Panc1 (cell line): ENCODE measurements around the gene CUEDC1.
"Not testable (repeated sequence)": the region's sequence is repeated elsewhere in the genome, so short reads cannot be mapped to it uniquely, and the experiment has no call there.

Source experiments
- CTCF ChIP-seq: fragments of 450-650 bp; IDR thresholded peaks from 2 replicates; pipeline ENCODE4 v1.5.1; 2017; ENCODE audit warnings: mild to moderate bottlenecking
- POLR2AphosphoS5 ChIP-seq: IDR thresholded peaks from 2 replicates; pipeline ENCODE4 v1.6.1; 2012; ENCODE audit warnings: mild to moderate bottlenecking, low read depth, low read length, moderate library complexity
- SIN3A ChIP-seq: IDR thresholded peaks from 2 replicates; pipeline ENCODE4 v1.6.1; 2012; ENCODE audit warnings: low read depth, mild to moderate bottlenecking, low read length, moderate library complexity, borderline replicate concordance; ENCODE audit not compliant: insufficient read depth
- TCF7L2 ChIP-seq: IDR thresholded peaks from 2 replicates; pipeline ENCODE4 v1.6.1; 2011; ENCODE audit warnings: mild to moderate bottlenecking, low read depth, low read length, inconsistent platforms
- TF ChIP-seq, protein P1 (sequence below), 2 experiments: IDR thresholded peaks; 2 replicates each; pipeline ENCODE4 v1.6.1; 2011 to 2012; ENCODE audit warnings: low read depth in 2 of 2, control low read depth in 1 of 2, low read length in 1 of 2, mild to moderate bottlenecking in 1 of 2, moderate library complexity in 1 of 2; ENCODE audit not compliant: insufficient read depth in 1 of 2

DNA sequence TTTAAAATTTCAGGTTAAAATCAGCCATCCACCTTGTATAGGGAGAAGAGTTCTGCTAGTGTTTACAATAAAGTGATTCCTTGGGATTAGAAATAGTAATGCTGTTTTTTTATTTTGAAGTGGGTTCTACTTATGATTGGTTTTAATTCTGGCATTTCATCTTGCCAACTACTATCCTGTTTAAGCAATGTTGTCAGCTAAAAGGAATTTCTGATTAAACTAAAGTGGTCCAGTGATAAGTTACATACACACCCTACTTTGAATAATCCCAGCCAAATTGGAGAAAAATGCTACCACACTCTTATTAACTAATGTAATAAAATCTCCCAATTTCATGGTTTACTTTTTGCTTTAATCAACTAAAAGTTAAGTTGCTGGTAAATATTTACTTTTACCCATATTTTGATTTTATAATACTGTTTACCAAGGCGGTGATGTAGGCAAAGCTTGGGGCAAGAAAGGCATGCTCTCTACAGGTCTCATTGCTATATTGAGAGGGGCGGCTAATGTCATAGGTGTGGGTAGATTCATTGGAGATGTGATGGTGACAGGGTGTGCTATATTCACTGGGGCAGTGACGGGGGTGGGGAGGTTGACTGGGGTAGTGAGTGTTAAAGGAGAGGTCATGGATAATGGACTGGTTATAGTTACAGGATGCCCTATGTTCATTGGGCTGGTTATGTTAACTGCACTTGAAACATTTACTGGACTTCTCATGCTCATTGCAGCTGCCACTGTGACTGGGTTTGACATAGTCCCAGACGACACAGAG, 19.0 kb upstream of the CUEDC1 start:
- TF ChIP-seq CTCF, POLR2AphosphoS5, TCF7L2, SIN3A: not testable (repeated sequence)
- TF ChIP-seq, protein P1, sequence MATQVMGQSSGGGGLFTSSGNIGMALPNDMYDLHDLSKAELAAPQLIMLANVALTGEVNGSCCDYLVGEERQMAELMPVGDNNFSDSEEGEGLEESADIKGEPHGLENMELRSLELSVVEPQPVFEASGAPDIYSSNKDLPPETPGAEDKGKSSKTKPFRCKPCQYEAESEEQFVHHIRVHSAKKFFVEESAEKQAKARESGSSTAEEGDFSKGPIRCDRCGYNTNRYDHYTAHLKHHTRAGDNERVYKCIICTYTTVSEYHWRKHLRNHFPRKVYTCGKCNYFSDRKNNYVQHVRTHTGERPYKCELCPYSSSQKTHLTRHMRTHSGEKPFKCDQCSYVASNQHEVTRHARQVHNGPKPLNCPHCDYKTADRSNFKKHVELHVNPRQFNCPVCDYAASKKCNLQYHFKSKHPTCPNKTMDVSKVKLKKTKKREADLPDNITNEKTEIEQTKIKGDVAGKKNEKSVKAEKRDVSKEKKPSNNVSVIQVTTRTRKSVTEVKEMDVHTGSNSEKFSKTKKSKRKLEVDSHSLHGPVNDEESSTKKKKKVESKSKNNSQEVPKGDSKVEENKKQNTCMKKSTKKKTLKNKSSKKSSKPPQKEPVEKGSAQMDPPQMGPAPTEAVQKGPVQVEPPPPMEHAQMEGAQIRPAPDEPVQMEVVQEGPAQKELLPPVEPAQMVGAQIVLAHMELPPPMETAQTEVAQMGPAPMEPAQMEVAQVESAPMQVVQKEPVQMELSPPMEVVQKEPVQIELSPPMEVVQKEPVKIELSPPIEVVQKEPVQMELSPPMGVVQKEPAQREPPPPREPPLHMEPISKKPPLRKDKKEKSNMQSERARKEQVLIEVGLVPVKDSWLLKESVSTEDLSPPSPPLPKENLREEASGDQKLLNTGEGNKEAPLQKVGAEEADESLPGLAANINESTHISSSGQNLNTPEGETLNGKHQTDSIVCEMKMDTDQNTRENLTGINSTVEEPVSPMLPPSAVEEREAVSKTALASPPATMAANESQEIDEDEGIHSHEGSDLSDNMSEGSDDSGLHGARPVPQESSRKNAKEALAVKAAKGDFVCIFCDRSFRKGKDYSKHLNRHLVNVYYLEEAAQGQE (IDR thresholded peaks at IDR 0.05; ENCODE audit: insufficient read depth in 1 of 2, low read depth in 2 of 2, low read length in 1 of 2) = not testable (repeated sequence)
